HG03432 (cell line): Measurements from ENCODE around the gene SASH1.
A peak's percentile ranks its signal among the peaks of the same experiment; 100 is the strongest.

Experiments
- ATAC-seq: cut with Tn5 transposase; IDR thresholded peaks from one replicate; pipeline ENCODE4 v1.9.1; 2021; ENCODE audit warnings: mild to moderate bottlenecking, moderate library complexity; ENCODE audit not compliant: unreplicated experiment

The SASH1 gene

DNA sequence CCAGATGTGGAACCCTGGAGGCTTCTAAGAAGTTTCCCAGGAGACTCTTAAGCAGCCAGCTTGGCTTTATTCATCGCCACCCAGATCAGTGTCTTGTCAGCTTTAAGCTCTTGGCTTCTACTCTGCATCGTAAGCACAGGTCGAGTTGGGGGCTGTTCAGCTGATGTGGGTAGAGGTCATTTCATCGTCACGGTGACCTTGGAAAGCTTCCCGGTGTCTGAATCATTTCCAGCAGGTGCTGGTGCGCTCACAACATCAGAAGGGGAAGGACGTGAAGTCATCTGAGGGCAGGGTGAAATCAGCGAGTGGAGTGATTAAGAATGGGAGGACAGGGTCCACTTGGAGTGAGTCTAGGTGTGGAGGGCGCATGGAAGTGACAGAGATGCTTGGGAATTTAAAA is 112.6 kb downstream of the SASH1 start:
- ATAC-seq, result no peak

DNA sequence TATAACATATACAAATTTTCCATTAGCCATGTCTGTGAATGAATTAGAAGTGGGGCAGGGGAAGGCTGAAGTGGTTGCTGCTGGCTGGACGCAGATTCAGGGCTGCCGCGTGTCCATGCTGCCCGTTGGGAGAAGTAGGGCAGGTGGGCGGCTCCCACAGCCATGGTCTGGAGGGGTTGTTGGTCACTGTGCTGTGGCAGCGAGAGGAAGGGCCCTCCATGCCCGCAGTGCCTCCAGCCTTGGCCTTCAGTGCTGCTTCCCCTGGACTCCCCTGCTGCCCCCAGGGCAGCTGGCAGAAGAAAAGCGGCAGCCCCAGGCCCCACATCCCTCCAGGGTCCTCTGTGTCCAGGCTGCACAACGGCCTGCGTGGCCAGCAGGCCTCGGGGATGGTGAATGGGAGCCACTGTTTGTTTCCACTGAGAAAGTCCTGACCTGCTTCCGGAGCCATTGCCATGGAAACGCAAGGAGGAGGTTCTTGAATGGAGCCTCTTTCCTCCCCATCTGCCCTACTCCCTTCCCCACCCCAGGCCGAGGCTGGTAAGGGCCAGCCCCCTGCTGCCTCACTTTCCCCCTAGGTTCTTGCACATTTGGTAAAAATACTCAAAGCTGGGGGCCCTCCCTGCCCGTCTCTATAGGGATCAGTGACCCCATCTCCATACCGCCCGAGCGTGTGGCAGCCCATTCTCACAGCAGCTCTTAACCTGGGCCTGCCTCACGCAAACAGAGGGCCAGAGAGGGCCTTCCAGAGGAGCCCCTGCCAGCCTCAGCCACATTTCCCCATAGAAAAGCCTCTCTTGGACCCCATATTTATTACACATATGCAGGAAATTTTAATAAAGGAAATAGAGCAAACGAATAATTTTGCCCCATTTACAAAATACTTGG is 113.3 kb downstream of the SASH1 start:
- no peak for ATAC-seq

DNA sequence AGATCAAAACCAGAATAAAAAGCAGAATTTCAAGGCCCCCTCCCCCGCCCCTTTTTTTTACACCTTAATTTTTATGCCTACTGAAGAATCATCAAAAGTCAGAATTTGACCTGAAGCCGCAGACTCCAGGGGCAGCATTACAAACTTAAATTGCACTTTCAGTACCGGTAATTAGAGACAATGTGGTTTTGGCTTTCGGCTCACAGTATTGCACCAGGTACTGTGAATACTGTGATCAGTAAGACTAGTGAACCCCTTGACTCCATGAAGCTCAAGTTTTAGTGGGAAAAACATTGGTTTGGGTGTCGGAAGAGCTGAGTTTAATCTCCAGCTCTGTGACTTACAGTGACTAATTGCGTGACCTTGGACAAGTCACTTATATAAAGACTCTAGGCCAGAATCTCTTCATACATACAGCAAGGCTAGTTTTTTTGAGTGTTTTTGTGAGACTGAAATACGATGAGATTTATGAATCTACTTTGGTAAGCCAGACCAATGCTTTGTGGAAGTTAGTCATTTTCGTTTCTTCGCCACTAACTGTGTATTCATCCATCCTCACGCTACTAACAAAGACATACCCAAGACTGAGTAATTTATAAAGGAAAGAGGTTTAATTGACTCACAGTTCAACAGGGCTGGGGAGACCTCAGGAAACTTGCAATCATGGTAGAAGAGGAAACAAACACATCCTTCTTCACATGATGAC is 114.7 kb downstream of the SASH1 start:
- ATAC-seq, result no peak

DNA sequence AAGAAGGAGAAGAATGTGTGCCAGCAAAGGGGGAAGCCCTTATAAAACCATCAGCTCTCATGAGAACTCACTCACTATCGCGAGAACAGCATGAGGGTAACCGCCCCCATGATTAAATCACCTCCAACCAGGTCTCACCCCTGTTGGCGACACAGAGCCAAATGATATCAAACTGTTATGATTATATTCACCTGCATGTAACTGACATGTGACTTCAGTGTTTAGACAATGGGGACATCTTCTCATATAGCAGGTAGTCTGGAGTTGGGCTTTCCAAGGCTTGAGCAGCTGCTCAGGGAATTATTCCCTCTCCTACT is 115.2 kb downstream of the SASH1 start:
- no peak for ATAC-seq

DNA sequence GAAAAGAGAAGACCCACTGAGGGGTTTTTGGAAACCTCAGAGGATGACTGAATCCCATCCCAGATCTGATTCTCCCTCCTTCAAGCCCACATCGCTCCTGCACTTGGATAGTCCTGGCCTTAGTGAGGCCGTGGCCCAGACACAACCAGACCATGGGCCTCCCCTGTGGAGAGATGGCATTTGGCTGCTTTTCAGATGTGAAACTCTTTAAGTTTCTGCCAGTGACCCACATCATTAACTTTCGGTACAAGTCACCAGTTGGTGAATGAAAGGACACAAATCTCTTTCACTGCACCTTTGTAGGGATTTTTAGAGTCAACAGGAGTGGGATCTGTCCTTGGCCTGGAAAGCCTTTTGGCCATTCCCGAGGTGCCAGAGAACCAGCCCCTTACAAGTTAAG is 116.6 kb downstream of the SASH1 start:
- ATAC-seq, result no peak

DNA sequence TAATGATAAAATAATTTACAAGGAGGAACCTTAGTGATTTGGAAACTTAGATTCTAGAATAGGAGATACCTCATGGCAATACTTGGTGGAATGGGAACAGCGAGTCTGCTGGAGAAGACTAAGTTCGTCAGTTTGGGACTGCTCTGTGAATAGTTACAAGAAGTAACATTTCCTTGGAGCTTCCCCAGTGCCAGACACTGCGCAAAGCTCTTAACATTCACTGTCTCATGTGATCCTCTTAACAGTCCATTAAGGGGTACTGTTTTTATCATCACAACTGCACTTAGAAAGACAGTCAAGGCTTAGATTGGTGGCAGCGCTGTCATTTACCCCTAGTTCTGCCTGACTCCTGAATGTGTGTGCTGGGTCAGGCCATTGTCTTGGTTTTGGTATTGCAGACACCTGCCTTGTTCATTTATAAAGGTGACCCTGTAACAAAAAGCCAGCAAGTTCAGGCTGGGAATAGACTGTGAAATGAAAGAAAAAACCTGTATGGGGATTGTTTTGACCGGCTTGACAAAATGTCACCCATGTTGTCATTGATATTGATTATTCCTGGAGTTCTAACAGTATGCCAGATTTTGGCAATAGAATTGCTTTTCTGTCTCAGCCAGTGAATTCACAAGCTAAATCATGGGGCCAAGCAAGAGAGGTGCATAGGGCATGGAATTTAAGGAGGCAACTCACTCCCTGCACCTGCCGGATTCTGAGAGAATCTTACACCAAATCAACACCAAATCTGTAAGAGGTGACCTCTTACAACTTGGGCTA is 118.4 kb downstream of the SASH1 start:
- no peak for ATAC-seq

DNA sequence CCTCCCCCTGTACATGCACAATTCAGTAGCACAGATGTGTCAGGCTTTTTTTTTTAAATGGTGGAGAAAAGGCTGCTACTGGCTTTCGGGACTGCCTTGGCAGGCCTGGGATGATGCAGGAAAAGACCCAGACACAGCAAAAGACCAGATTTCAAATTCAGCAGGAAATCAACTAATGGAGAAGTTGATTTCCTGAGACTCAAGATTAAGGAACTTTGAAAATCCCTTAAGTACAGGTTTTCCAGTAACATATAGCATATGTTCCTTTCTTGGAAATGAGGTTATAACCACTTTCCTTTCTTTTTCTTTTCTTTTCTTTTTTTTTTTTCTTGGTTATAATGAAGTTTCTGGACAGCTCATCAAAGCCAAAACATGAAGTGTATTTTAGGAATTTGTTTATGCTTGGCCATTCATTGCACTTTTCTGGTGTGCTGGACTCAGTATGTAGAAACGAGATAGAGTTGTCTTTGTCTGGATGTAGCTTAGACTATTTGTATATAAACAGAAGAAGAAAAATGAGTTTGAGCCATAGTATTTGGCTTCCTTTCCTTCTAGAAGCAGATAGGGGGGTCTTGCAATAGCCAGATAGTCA is 119.4 kb downstream of the SASH1 start:
- no peak for ATAC-seq

DNA sequence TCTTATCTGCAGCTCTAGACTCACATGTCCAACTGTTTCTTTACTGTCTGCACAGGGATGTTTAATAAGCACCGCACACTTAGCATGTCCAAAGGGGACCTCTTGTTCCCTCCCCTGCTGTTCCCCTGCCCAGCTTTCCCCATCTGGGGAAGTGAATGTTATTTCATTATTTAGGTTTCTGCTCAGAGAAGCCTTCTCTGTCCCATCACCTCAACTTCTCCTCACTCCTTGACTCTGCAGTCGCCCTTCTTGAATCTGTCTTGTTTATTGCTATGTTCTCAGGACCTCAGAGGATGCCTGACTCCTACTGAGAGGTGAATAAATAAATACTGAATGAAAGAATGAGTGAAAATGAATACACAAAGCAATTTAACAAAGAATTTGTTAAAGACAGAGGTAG is 121.0 kb downstream of the SASH1 start:
- ATAC-seq, result no peak

DNA sequence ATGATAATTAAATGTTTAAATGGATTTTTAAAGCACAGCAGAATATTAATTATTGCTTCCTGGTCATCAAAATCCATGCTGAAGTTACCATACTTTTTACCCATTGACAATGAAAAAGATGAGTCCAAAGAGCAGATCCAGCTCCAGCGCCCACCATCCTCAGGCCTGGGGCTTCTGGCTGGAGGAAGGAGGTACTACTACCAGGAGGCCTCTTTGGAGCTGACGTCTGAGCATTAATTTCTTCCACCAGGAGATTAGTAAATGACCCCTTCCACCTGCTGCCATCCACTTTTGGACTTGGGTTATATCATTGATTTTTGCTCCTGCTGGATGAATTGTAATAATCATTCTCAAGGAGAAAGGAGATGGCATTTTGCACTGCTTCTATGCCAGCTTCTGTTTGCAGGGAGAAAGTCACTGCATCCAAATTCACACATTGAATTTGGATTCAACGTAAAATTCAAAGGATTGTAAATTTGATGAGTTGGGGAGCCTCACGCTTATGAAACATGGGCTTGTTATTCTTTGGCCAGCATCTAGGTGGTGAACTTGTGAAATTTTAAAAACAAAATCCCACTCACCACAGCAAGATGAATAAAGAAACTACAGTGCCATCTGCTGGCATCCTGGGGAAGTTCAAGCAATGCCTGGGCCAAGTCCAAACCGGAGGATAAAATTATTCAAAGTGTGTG is 121.8 kb downstream of the SASH1 start:
- ATAC-seq, result peak; percentile 76

DNA sequence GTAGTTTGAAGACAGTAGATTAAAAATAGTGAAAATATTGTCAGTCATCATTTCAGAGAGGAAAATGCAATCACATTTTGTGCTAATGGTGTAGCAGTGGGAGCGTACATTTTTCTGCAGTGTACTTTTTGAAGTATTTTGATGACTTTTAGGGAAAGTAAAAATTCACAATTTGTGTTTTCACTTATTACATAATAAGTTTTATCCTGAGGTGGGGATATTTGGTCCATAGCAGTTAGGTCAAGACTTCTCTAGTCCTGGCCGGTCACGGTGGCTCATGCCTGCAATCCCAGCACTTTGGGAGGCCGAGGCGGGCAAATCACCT is 122.3 kb downstream of the SASH1 start:
- ATAC-seq, result no peak

DNA sequence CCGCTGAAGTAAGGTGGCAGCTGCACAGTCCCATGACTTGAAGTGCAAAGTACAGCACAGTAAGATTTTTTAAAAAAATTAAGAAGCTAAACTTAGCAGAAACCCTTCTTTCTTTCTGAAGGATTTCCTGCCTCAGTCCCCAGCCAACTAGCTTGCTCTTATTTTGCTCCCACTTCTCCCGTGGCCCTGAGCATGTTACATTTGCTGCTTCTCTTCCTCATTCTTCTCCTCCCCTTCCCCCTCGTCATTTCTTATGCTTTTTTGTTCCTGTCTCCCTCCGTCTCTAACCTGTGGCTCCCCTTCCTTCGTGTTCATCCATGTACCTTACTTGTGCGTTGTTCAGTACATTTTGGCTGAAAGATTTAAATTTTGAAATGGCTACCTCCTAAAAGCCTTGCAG is 123.0 kb downstream of the SASH1 start:
- no peak for ATAC-seq

DNA sequence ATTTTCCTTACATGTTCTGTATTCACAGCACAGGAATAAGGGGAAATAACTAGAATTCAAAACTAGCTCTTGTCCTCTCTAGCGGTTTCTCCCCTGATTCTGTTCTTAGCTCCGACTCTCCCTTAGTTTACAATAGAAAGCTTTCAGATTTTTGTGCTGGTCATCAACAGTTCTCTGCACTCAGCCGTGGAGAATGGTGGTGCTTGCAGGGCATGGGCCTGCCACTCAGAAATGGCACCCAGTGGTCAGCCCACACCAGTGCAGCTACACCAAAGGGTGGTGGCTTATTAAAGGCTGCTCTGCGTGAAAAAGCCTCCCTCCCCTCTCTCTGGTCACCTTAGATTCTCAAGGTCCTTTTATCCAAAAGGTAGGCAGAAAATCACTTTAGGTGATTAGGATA is 123.5 kb downstream of the SASH1 start:
- no peak for ATAC-seq

DNA sequence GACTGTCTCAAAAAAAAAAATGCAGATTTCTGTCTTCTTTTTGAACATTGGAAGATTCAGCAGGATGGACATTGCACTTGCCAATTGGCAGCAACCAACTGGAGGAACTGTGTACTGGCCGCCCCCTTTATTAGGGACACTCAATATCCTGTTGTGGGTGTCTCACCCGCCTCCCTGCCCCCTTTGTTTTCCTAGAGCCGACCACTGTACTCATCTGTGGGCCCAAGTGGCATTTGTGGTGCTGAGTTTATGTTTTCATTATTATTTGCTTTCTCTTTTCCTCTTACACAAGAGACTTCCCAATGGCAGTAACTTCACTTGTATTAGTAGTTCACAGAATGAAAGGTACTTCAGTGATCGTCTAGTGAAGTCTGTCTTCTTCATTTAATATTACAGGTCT is 125.3 kb downstream of the SASH1 start:
- ATAC-seq, result no peak

DNA sequence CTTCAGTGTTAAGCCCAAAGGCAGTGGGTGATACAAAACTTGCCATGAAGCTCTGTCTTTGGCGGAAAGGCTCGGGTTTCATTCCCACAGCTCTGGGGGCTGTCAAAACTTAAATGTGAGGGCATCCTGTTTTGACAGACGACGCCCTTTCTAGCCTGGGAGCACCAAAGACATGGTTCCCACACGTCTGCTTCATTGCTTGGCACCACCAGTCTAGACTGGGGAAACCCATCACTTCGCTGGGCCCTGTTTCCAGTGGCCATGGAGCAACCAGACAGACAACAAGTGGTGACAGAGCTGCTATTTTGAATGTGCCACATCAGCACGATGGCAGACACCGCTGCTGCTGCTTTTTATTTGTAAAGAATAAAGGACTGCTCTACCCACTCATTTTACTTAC is 127.5 kb downstream of the SASH1 start:
- no peak for ATAC-seq

DNA sequence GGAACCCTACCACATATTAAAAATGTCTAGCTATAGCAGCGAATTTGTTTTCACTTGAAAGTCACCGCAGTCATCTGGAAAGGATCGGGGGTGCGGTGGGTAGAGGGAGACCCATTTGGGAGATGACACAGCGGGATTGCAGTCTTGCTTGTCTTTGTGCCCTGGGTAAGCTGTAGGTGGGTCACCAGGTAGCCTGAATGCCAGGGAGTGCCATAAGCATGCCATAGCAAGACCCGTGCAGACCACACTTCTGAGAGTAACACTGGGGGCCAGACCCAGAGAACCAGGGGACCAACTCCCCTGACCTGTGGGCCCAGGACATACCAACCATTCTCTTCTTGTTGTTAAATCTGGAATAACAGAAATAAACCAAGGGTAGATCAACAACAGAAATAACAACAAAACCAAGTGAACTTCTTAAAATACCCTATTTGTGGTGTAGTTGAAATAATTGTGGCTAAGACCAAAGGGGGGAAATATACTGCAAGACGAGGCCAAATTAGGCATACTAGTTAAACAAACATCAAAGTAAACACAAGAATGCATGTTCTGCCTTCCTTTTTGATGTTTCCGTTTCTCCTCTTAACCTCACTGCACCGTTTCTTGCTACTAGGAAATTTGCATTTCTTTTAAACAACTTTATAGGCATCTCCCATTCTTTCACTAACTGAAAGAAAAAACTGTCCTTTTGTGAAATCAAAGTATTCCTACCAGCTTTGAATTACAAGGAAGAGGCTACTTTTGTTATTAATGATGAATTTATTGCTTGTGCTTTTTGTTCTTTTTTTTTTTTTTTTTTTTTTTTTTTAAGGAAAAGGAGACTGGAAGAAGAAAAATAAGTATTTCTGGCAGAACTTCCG is 128.2 kb downstream of the SASH1 start:
- no peak for ATAC-seq

DNA sequence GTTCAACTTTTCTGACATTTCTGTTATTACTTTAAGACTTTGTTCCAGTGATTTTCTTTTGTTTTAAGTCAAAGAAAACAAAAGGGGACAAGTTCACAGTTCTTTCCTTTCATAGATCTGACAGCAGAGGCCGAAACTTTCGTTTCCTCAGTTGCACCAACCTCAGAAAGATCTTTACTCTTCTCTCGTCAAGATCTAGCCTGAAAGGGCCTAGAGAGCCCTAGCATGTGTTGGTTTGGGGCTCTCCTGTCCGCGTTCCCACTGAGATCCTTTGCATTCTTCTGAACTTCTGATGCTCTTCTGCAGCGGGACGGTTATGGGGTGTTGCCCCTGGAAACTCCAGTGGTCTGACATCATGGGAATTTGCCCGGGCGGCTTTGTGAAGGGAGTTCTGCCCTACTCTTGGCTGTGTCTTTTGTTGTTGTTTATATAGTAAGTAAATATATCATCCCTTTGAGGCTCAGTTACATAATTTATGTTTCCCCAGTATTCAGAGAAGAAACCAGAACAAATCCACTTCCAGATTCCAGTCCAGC is 129.1 kb downstream of the SASH1 start:
- ATAC-seq, result no peak

DNA sequence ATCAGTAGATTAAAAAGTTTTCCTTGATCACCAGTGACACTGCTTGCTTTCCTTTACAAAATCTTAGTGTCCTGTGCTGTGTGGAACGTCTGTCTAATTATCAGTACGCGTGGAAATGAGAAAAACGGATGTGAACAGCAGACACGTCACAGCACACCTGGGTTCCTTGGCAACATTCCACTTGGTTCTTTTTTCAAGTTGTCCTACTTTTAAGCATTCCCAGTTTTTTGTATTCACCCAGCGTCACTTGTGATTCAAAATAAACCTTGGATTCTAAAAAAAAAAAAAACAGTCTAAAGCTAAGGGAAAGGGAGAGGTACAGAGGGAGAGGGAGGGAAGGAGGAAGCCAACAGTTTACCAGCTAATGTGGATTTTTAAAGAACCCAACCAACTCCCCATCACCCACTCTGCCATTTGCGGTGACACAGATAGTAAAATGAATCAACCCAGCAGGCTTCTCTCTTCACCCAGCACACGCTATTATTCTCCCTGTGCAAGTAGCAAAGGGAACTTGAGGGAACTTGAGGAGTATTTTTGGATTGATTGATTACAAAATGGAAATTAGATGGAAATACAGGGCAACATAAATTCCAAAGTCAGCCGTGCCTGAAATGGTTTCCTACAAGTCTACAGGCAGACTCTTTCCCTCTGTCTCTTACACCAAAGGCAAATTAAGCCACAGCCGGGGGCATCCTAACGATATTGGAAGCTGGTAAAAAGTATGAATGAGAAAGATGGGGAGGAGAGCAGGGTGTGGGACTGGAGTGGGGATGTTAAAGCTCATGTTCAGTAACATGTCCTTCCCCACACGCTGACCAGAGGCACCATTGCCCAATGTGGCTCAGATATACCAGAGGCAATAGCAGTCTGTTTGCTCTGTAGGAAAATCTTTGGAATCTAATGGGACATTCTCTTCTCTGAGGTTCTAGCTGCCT is 129.8 kb downstream of the SASH1 start:
- no peak for ATAC-seq

DNA sequence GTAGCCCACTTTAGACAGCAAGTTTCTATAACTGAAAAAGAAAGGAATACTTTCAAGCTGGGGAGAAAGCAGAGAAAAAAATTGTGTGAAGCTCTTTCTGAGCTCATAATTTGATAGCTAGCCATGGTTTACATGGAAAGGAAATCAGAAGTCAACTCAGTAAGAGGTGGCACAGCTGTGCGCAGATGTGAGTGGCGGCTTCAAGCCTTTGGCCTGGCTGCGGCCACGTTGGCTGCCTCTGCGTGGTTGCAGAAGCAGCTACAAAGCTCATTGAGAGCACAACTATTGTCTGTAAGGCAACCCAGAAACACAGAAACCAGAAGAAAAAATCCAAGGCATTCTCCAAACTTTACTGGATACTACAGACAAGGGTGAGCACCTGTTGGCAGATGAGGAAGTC is 136.9 kb downstream of the SASH1 start:
- ATAC-seq, result no peak

DNA sequence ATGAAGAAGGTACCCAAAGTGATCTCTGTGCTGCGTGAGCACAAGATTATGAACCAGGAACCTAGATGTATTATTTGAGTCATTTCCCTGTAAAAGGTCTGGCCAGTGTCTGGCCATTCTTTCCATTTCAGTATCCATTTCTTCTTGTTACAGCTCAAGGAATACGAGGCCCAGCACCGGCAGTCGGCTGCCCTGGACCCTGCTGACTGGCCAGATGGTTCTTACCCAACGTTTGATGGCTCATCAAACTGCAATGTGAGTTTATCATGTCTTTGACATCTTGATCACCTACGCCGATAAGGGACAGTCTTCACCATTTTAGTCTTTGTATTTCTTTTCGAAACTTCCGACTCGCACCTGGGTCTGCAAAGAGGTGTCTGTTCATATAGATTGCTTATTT is 144.8 kb downstream of the SASH1 start:
- ATAC-seq, result no peak
